A172 (cell line): ENCODE results near the gene KCNK2. TPM values are rescaled to one million over a fixed set of nuclear protein-coding genes. Genes with fewer than 3 reads are reported as not detected.

Experiments
- DNase-seq: peaks from one replicate; pipeline ENCODE4 v3.0.0-alpha.2; 2015; ENCODE audit warnings: low spot score
- total RNA-seq: library from RNA; depleted of rRNA; stranded (reverse); fragments of >200 nt; shearing (Covaris generic); gene quantifications from 2 replicates; pipeline ENCODE4 v1.2.3, GENCODE V29; 2014

KCNK2 gene
- total RNA-seq, 1 experiment from 2014 or later, result 0.05 TPM

GRCh38 chr1:215094381-215094780 is 11.8 kb downstream of the KCNK2 start:
- DNase-seq, result no peak

- DNase-seq, result no peak
Measured at GRCh38 chr1:215095524-215095923, 13.0 kb downstream of the KCNK2 start.

- DNase-seq, result no peak
Measured at GRCh38 chr1:215101511-215101910, 19.0 kb downstream of the KCNK2 start.

- no peak for DNase-seq
Measured at GRCh38 chr1:215104283-215104682, 21.7 kb downstream of the KCNK2 start.

- no peak for DNase-seq
Measured at GRCh38 chr1:215106067-215106466, 23.5 kb downstream of the KCNK2 start.

- DNase-seq, result no peak
Measured at GRCh38 chr1:215109171-215109570, 26.6 kb downstream of the KCNK2 start.

- DNase-seq, result no peak
Measured at GRCh38 chr1:215111916-215112315, 29.4 kb downstream of the KCNK2 start.

GRCh38 chr1:215113776-215114153 is 31.2 kb downstream of the KCNK2 start:
- no peak for DNase-seq

GRCh38 chr1:215114154-215114933 is 31.8 kb downstream of the KCNK2 start:
- DNase-seq, result peak; percentile 96

GRCh38 chr1:215115760-215116159 is 33.2 kb downstream of the KCNK2 start:
- DNase-seq, result no peak

- DNase-seq, result no peak
Measured at GRCh38 chr1:215118081-215118480, 35.5 kb downstream of the KCNK2 start.

- DNase-seq, result no peak
Measured at GRCh38 chr1:215119056-215119455, 36.5 kb downstream of the KCNK2 start.

GRCh38 chr1:215119719-215120365 is 37.3 kb downstream of the KCNK2 start:
- DNase-seq, result no peak

- DNase-seq, result no peak
Measured at GRCh38 chr1:215128504-215128903, 46.0 kb downstream of the KCNK2 start.

GRCh38 chr1:215131291-215131690 is 48.8 kb downstream of the KCNK2 start:
- no peak for DNase-seq

- DNase-seq, result no peak
Measured at GRCh38 chr1:215132156-215132555, 49.6 kb downstream of the KCNK2 start.

GRCh38 chr1:215133532-215133931 is 51.0 kb downstream of the KCNK2 start:
- DNase-seq, result no peak

- no peak for DNase-seq
Measured at GRCh38 chr1:215137985-215138384, 55.4 kb downstream of the KCNK2 start.

GRCh38 chr1:215140135-215140534 is 57.6 kb downstream of the KCNK2 start:
- no peak for DNase-seq

GRCh38 chr1:215141460-215141859 is 58.9 kb downstream of the KCNK2 start:
- no peak for DNase-seq

- no peak for DNase-seq
Measured at GRCh38 chr1:215143497-215143896, 61.0 kb downstream of the KCNK2 start.

- peak; percentile 39 for DNase-seq
Measured at GRCh38 chr1:215146240-215146975, 63.9 kb downstream of the KCNK2 start.

GRCh38 chr1:215147024-215147423 is 64.5 kb downstream of the KCNK2 start:
- no peak for DNase-seq
